ENCODE results near the gene GREB1L.

DNA sequence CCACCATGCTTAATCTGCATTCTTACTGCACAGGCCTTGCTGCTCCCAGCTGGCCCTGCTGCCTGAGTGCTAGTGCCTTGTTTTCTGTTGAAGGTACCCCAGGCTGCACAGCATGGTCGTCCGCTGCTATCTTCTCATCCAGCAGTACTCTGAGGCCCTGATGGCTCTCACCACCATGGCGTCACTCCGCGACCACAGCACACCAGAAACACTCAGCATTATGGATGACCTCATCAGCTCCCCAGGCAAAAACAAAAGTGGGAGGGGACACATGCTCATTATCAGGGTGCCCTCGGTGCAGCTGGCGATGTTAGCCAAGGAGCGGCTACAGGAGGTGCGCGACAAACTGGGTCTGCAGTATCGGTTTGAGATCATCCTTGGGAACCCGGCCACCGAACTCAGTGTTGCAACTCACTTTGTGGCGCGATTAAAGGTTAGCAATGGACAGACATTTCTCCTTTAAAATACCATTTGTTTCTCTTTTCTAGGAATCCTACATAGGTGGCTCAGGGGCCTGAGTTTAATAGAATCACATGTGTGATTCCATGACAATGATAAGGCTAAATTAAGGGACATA, 248.0 kb downstream of the GREB1L start:
- TF ChIP-seq YY1 (IDR thresholded peaks at IDR 0.05; ENCODE audit: insufficient read depth, insufficient read length) (no peak), ZNF274 (IDR thresholded peaks at IDR 0.05; ENCODE audit: low read depth, low read length) (no peak), SUZ12 (IDR thresholded peaks at IDR 0.05; ENCODE audit: extremely low read depth, insufficient read depth, insufficient read length) (no peak)
